Measurements from ENCODE around the gene COL5A1.
A peak's percentile ranks its signal among the peaks of the same experiment; 100 is the strongest.

Gene COL5A1

DNA sequence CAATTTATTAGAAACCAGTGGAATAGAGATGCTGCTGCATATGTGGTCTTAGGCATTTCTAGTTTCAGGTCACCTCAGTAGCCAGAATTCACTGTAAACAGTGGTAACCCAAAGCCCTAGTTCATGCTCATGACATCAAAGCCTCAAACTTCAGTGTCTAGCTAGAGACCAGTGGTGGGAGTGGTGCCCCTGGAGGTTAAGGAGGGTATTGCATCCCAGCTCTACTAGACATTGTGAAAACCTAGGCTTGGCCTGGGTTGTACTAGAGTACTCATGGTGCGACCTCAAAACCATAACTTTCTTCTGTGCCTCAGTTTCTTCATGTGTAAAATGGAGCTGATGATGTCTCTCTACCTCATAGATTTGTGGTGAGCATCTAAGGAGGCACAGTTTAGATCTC is 18.8 kb downstream of the COL5A1 start:
- Histone ChIP-seq H3K27ac (ENCODE audit: insufficient read depth in 1 of 2, low read depth in 1 of 2, low read length in 2 of 2, poor library complexity in 1 of 2, severe bottlenecking in 2 of 2) (no peak overlapping the region), H3K36me3 (ENCODE audit: control insufficient read depth in 4 of 4, insufficient read depth in 4 of 4, low read length in 3 of 4) (no peaks in the 10 kb centered on the region), H3K4me1 (ENCODE audit: control extremely low read depth in 1 of 4, control insufficient read depth in 4 of 4, insufficient read depth in 4 of 4, low read length in 3 of 4) (no peaks in the 10 kb centered on the region), H3K27me3 (replicated peaks in 2 of 5; ENCODE audit: control insufficient read depth in 4 of 5, insufficient read depth in 5 of 5, low read length in 4 of 5) (no peaks in the 10 kb centered on the region), H3K9me3 (ENCODE audit: control extremely low read depth in 1 of 5, control insufficient read depth in 4 of 5, insufficient read depth in 2 of 5, low read depth in 1 of 5, low read length in 4 of 5) (peaks cover 0 to 10% (median 0%) of the 10 kb centered on the region in 5 experiments), H3K4me3 (ENCODE audit: control insufficient read depth in 1 of 7, extremely low read depth in 1 of 7, insufficient read depth in 4 of 7, low read depth in 2 of 7, low read length in 6 of 7) (no peak overlapping the region)
- CTCF ChIA-PET = no interaction called here
- WGBS (ENCODE audit: insufficient coverage) = no CpG with 5 or more reads among the region's 1 CpG
- POLR2A ChIA-PET = no interaction called here
- peak in 2 of 3 donors; percentile 47 to 56 for DNase-seq

DNA sequence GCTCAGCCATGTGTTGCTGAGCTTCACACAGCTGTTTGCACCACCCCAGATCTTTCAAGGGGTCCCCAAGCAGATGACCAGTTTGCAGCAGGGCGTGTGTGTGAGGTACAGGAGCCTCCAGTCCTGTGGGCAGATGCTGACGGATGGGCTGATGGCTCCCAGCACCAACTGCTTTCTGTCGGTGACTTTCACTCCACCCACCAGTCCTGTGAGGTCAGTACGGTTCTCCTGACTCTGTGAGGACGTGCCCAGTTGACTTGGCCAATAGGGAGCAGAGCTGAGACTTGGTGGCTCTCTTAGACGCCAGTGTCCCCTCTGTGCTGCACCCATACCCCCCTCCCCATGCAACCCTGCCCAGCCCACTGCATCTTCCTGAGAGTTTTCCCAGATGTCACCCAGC is 19.7 kb downstream of the COL5A1 start:
- Histone ChIP-seq H3K9me3 (ENCODE audit: control extremely low read depth in 1 of 5, control insufficient read depth in 4 of 5, insufficient read depth in 2 of 5, low read depth in 1 of 5, low read length in 4 of 5) (peaks cover 0 to 10% (median 0%) of the 10 kb centered on the region in 5 experiments), H3K27ac (ENCODE audit: insufficient read depth in 1 of 2, low read depth in 1 of 2, low read length in 2 of 2, poor library complexity in 1 of 2, severe bottlenecking in 2 of 2) (no peak overlapping the region), H3K27me3 (replicated peaks in 2 of 5; ENCODE audit: control insufficient read depth in 4 of 5, insufficient read depth in 5 of 5, low read length in 4 of 5) (no peaks in the 10 kb centered on the region), H3K4me3 (ENCODE audit: control insufficient read depth in 1 of 7, extremely low read depth in 1 of 7, insufficient read depth in 4 of 7, low read depth in 2 of 7, low read length in 6 of 7) (no peak overlapping the region), H3K4me1 (ENCODE audit: control extremely low read depth in 1 of 4, control insufficient read depth in 4 of 4, insufficient read depth in 4 of 4, low read length in 3 of 4) (no peaks in the 10 kb centered on the region), H3K36me3 (ENCODE audit: control insufficient read depth in 4 of 4, insufficient read depth in 4 of 4, low read length in 3 of 4) (no peaks in the 10 kb centered on the region)
- DNase-seq = no peak
- 100% methylated on average over 6 of the region's 6 CpGs for WGBS (ENCODE audit: insufficient coverage)
- POLR2A ChIA-PET = no interaction called here
- CTCF ChIA-PET = interaction anchor here (1.7 kb wide), 1 partner anchor 16 kb away, joined by 3 read pairs; no protein-coding TSS in a partner anchor

GRCh38 chr9:134661791-134662142 is 20.2 kb downstream of the COL5A1 start:
- DNase-seq = no peak
- Histone ChIP-seq H3K9me3 (ENCODE audit: control extremely low read depth in 1 of 5, control insufficient read depth in 4 of 5, insufficient read depth in 2 of 5, low read depth in 1 of 5, low read length in 4 of 5) (peaks cover 0 to 10% (median 0%) of the 10 kb centered on the region in 5 experiments), H3K27ac (ENCODE audit: insufficient read depth in 1 of 2, low read depth in 1 of 2, low read length in 2 of 2, poor library complexity in 1 of 2, severe bottlenecking in 2 of 2) (no peak overlapping the region), H3K4me1 (ENCODE audit: control extremely low read depth in 1 of 4, control insufficient read depth in 4 of 4, insufficient read depth in 4 of 4, low read length in 3 of 4) (no peaks in the 10 kb centered on the region), H3K36me3 (ENCODE audit: control insufficient read depth in 4 of 4, insufficient read depth in 4 of 4, low read length in 3 of 4) (no peaks in the 10 kb centered on the region), H3K4me3 (ENCODE audit: control insufficient read depth in 1 of 7, extremely low read depth in 1 of 7, insufficient read depth in 4 of 7, low read depth in 2 of 7, low read length in 6 of 7) (no peak overlapping the region), H3K27me3 (replicated peaks in 2 of 5; ENCODE audit: control insufficient read depth in 4 of 5, insufficient read depth in 5 of 5, low read length in 4 of 5) (no peaks in the 10 kb centered on the region)
- WGBS (ENCODE audit: insufficient coverage) = 94% methylated on average over 11 of the region's 11 CpGs
- ChIA-PET POLR2A (no interaction called here), CTCF (interaction anchor here (1.7 kb wide), 1 partner anchor 15 kb away, joined by 3 read pairs; no protein-coding TSS in a partner anchor)

DNA sequence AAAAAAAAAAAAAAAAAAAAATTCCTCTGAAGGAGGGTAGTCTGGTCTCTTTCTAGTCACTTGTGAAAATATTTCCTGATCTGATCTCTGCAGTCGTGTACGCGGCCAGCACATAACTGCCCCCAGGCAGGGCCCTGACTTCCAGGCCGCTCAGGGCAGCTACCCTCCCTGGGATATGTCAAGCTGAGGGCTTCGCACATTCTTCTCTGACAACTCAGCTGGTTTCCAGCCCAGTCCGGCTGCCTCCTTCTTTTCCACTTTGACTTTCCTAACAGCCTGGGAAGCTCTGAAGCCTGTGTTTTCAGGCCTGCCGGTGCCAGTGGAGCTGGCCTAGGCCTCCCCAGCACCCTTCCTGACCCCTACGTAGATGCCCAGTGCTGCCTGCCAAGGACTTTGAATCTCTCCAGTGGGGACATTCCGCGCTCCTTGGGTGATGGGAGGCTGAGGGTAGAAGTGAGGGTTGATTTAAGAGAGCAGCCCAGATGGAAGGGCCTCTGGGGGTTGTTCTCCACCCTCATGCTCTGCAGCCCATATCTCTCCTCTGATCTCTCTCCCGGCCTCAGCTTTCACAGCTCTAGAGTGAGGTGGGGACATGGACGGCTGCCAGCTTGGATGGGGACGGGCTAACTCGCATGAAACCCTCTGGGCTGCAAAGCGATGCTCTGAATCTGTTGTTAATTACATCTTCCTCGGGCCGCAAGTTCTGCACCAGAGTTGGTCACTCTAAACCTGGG is 20.7 kb downstream of the COL5A1 start:
- H3K27me3 ChIP-seq (replicated peaks in 2 of 5; ENCODE audit: control insufficient read depth in 4 of 5, insufficient read depth in 5 of 5, low read length in 4 of 5) = no peaks in the 10 kb centered on the region
- ChIA-PET POLR2A (no interaction called here), CTCF (interaction anchor here (1.7 kb wide), 1 partner anchor 15 kb away, joined by 3 read pairs; no protein-coding TSS in a partner anchor)
- no peak for DNase-seq
- no peaks in the 10 kb centered on the region for H3K36me3 ChIP-seq (ENCODE audit: control insufficient read depth in 4 of 4, insufficient read depth in 4 of 4, low read length in 3 of 4)
- H3K9me3 ChIP-seq (ENCODE audit: control extremely low read depth in 1 of 5, control insufficient read depth in 4 of 5, insufficient read depth in 2 of 5, low read depth in 1 of 5, low read length in 4 of 5) = peaks cover 0 to 10% (median 0%) of the 10 kb centered on the region in 5 experiments
- H3K4me1 ChIP-seq (ENCODE audit: control extremely low read depth in 1 of 4, control insufficient read depth in 4 of 4, insufficient read depth in 4 of 4, low read length in 3 of 4) = peaks cover 0 to 1% (median 0%) of the 10 kb centered on the region in 4 experiments
- no peak overlapping the region for H3K4me3 ChIP-seq (ENCODE audit: control insufficient read depth in 1 of 7, extremely low read depth in 1 of 7, insufficient read depth in 4 of 7, low read depth in 2 of 7, low read length in 6 of 7)
- 91% methylated on average over 14 of the region's 17 CpGs for WGBS (ENCODE audit: insufficient coverage)
- no peak overlapping the region for H3K27ac ChIP-seq (ENCODE audit: insufficient read depth in 1 of 2, low read depth in 1 of 2, low read length in 2 of 2, poor library complexity in 1 of 2, severe bottlenecking in 2 of 2)

DNA sequence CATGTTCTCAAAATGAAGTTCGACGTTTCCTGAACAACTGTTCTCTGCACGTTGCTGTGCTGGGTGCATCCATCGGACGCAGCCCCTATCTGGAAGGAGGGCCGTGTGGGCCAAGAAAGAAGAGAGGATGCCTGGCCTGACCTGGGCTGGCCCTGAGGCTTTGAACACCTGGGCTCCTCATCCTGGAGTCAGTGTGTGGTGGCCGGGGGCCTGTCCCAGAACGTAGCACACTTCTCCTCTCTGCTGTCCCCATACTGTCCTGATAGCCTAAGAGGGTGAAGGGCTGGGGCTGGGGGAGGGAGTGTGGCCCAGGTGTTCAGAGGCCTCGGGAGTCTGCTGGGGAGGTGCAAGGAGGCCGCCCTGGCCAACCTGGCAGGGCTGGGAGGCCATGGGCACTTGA is 21.5 kb downstream of the COL5A1 start:
- DNase-seq = no peak
- Histone ChIP-seq H3K9me3 (ENCODE audit: control extremely low read depth in 1 of 5, control insufficient read depth in 4 of 5, insufficient read depth in 2 of 5, low read depth in 1 of 5, low read length in 4 of 5) (peaks cover 0 to 10% (median 0%) of the 10 kb centered on the region in 5 experiments), H3K36me3 (ENCODE audit: control insufficient read depth in 4 of 4, insufficient read depth in 4 of 4, low read length in 3 of 4) (no peaks in the 10 kb centered on the region), H3K4me1 (ENCODE audit: control extremely low read depth in 1 of 4, control insufficient read depth in 4 of 4, insufficient read depth in 4 of 4, low read length in 3 of 4) (peaks cover 0 to 1% (median 0%) of the 10 kb centered on the region in 4 experiments), H3K27me3 (replicated peaks in 2 of 5; ENCODE audit: control insufficient read depth in 4 of 5, insufficient read depth in 5 of 5, low read length in 4 of 5) (no peaks in the 10 kb centered on the region), H3K4me3 (ENCODE audit: control insufficient read depth in 1 of 7, extremely low read depth in 1 of 7, insufficient read depth in 4 of 7, low read depth in 2 of 7, low read length in 6 of 7) (no peak overlapping the region), H3K27ac (ENCODE audit: insufficient read depth in 1 of 2, low read depth in 1 of 2, low read length in 2 of 2, poor library complexity in 1 of 2, severe bottlenecking in 2 of 2) (no peak overlapping the region)
- WGBS (ENCODE audit: insufficient coverage) = 87% methylated on average over 3 of the region's 10 CpGs
- POLR2A ChIA-PET = no interaction called here
- CTCF ChIA-PET = no interaction called here

DNA sequence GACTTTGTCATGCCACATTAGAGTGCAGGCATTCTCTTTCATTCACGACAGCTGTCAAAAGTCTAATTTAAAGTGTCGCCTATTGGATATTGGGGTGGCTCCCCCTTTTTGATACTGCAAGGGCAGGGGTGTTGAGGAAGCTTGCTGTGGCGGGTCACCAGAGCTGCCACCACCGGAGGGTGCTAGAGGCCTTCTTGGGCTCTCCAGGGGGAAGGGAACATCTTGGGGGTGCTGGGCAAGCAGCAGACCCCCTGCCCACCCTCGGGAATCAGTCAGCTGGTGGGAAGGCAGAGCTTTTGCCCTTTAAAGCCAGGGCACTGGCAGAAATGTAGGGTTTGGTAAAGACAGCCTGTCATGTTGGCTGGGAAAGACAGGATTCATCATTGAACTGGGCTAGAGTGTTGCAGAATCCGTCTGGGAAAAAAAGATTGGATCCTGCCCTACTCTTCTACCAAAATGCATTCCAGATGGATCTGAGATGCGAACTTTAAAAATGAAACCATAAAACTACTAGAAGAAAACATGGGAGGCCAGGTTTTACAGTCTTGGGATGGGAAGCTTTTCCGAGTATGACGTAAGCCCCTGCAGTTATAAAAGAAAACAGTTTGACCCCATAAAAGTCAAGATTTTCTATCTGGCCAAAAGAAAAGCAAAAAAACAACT is 22.3 kb downstream of the COL5A1 start:
- 97% methylated on average over 6 of the region's 9 CpGs for WGBS (ENCODE audit: insufficient coverage)
- peaks cover 0 to 1% (median 0%) of the 10 kb centered on the region in 4 experiments for H3K4me1 ChIP-seq (ENCODE audit: control extremely low read depth in 1 of 4, control insufficient read depth in 4 of 4, insufficient read depth in 4 of 4, low read length in 3 of 4)
- no peaks in the 10 kb centered on the region for H3K27me3 ChIP-seq (replicated peaks in 2 of 5; ENCODE audit: control insufficient read depth in 4 of 5, insufficient read depth in 5 of 5, low read length in 4 of 5)
- ChIA-PET CTCF (no interaction called here), POLR2A (no interaction called here)
- no peak for DNase-seq
- H3K27ac ChIP-seq (ENCODE audit: insufficient read depth in 1 of 2, low read depth in 1 of 2, low read length in 2 of 2, poor library complexity in 1 of 2, severe bottlenecking in 2 of 2) = no peak overlapping the region
- no peak overlapping the region for H3K4me3 ChIP-seq (ENCODE audit: control insufficient read depth in 1 of 7, extremely low read depth in 1 of 7, insufficient read depth in 4 of 7, low read depth in 2 of 7, low read length in 6 of 7)
- H3K9me3 ChIP-seq (ENCODE audit: control extremely low read depth in 1 of 5, control insufficient read depth in 4 of 5, insufficient read depth in 2 of 5, low read depth in 1 of 5, low read length in 4 of 5) = peaks cover 0 to 10% (median 0%) of the 10 kb centered on the region in 5 experiments
- H3K36me3 ChIP-seq (ENCODE audit: control insufficient read depth in 4 of 4, insufficient read depth in 4 of 4, low read length in 3 of 4) = no peaks in the 10 kb centered on the region

- Histone ChIP-seq H3K27me3 (replicated peaks in 2 of 5; ENCODE audit: control insufficient read depth in 4 of 5, insufficient read depth in 5 of 5, low read length in 4 of 5) (no peaks in the 10 kb centered on the region), H3K9me3 (ENCODE audit: control extremely low read depth in 1 of 5, control insufficient read depth in 4 of 5, insufficient read depth in 2 of 5, low read depth in 1 of 5, low read length in 4 of 5) (peaks cover 0 to 10% (median 0%) of the 10 kb centered on the region in 5 experiments), H3K4me1 (ENCODE audit: control extremely low read depth in 1 of 4, control insufficient read depth in 4 of 4, insufficient read depth in 4 of 4, low read length in 3 of 4) (peaks cover 0 to 1% (median 0%) of the 10 kb centered on the region in 4 experiments), H3K36me3 (ENCODE audit: control insufficient read depth in 4 of 4, insufficient read depth in 4 of 4, low read length in 3 of 4) (no peaks in the 10 kb centered on the region), H3K27ac (ENCODE audit: insufficient read depth in 1 of 2, low read depth in 1 of 2, low read length in 2 of 2, poor library complexity in 1 of 2, severe bottlenecking in 2 of 2) (no peak overlapping the region), H3K4me3 (ENCODE audit: control insufficient read depth in 1 of 7, extremely low read depth in 1 of 7, insufficient read depth in 4 of 7, low read depth in 2 of 7, low read length in 6 of 7) (no peak overlapping the region)
- no peak for DNase-seq
- ChIA-PET POLR2A (no interaction called here), CTCF (no interaction called here)
- WGBS (ENCODE audit: insufficient coverage) = 98% methylated on average over 4 of the region's 5 CpGs
These were observed 22.8 kb downstream of the COL5A1 start for GRCh38 chr9:134664446-134664845.

Measured in common myeloid progenitor, CD34-positive (primary cell).